HS-5 (cell line): Measurements from ENCODE around the gene CEP112.

Experiments
- DNase-seq: peaks from one replicate; pipeline ENCODE4 v3.0.0-alpha.2; 2012; ENCODE audit warnings: low read depth

Gene CEP112

DNA sequence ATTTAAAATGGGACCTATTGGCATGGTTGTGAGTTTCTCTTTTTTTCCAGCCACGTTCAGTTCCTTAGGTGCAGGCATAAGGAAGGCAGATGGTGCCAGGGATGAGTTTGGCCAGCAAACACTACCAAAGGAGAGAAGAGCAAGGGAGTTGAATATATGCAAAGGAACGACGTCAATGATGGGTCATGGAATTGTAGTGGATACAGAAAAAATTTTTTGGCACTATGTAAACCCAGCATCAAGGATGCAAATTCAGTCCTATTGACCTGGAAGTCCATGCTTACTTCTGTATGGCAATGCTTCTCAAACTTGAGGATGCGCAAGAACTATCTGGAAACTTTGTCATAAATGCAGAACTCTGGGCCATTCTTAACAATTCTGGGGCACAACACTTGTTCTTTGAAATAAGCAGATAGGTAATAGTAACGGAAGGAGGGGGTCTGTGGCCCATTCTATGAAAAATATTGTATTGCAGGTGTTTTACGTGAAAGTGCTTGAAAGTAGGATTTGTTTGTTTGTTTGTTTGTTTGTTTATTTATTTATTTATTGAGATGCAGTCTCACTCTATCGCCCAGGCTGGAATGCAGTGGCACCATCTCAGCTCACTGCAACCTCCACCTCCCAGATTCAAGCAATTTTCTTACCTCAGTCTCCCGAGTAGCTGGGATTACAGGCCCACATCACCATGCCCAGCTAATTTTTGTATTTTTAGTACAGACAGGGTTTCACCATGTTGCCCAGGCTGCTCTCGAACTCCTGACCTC lies 19.3 kb upstream of the CEP112 start:
- no peak for DNase-seq

DNA sequence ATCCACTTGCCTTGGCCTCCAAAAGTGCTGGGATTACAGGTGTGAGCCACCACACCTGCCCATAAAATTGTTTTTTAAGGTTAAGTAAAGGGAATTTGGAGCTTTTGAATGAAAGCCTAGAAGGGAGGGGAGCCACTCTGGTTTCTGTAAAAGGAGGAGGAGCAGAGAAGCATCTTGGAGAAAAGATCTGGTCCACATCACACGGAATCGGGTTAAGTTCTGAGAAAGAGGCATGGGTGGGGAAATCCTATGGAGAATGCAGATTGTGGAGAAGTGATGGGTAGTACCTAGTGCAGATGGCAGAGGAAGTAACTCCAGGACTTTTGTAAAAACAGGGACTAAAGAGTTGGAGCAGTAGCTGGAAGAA lies 18.3 kb upstream of the CEP112 start:
- no peak for DNase-seq

DNA sequence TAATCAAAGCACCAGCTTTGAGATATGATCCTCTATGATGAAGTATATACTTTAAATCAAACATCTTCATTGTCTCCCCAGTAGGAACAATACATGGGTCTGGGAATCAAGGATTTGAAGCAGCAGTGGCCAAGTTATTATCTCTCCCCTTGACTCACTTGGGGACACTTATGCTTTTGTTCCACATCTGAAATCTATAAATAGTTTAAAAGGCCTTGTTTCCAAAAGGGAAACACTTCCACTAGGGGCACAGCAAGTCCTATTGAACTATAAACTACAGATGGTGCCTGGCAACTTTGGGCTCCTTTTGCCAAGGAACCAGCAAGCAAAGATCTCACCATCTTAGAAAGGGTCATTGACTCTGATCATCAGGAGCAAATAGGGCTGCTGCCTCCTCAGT lies 16.0 kb upstream of the CEP112 start:
- DNase-seq, result no peak

DNA sequence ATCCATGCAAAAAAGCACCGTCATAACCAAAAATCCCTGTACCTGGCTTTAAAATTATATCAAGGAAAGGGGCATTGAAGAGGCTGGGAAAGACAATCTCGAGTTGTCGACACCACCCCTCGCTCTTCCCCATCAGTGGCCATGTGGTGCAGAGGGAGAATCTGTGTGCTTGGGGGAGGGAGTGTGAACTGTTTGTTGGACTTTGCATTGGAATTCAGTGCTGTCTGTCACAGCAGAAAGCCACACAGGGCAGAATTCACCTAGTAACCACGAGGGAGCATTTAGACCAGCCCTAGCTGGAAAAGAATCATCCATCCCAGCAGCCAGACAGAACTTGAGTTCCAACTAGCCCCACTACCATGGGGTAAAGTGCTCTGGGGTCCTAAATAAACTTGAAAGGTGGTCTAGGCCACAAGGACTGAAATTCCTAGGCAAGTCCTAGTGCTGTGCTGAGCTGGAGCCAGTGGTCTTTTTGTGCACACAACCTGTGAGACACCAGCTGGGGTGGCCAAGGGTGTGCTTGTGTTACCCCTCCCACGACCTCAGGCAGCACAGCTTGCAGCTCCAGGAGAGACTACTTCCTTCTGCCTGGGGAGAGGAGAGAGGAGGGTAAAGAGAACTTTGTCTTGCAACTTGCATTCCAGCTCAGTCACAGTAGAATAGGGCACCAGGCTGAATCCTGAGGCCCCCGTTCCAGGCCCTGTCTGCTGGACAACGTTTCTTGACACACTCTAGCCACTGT lies 11.5 kb upstream of the CEP112 start:
- no peak for DNase-seq

DNA sequence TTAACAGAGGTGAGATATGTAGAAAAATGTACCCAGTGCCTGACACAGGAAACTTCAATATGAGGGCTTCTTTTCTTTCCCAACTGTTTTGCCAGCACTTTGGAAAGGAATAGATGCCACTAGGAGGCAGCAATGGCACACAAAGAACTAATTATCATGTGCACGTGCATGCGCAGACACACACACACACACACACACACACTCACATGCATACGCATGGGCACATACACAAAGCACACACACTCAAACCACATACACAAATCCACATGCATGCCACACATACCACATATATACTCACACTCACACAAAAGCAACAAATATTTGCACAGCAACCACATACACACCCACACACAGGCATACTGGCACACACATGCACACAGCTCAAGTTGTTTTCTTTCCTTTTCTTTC lies 8.8 kb upstream of the CEP112 start:
- peak; percentile 41 for DNase-seq

DNA sequence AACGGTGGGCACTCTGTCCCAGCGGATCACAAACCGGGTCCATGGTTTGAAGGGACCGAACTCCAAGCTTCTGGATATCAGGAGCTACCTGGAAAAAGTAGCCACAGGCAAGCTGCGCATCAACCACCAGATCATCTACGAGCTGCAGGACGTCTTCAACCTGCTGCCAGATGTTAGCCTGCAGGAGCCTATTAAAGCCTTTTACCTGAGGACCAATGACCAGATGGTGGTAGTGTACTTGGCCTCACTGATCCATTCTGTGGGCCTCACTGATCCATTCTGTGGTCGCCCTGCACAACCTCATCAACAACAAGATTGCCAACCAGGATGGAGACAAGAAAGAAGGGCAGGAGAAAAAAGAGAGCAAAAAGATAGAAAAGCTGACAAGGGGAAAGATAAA lies 6.3 kb upstream of the CEP112 start:
- DNase-seq, result no peak

DNA sequence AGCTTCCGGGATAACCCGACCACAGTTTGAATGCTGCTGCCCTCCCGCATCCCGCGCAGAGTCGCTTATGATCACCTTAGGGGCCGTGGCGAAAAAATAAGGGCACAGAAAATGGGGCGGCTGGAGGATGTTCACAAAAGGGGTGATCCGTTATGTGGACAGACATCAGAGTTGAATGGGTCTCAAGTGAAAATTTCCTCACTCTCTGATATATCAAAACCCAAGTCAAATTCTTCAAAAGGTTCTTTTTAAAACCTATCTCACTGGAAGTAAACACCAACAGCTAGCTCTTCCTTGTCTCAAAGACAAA lies 400 bp upstream of the CEP112 start:
- DNase-seq, result no peak

DNA sequence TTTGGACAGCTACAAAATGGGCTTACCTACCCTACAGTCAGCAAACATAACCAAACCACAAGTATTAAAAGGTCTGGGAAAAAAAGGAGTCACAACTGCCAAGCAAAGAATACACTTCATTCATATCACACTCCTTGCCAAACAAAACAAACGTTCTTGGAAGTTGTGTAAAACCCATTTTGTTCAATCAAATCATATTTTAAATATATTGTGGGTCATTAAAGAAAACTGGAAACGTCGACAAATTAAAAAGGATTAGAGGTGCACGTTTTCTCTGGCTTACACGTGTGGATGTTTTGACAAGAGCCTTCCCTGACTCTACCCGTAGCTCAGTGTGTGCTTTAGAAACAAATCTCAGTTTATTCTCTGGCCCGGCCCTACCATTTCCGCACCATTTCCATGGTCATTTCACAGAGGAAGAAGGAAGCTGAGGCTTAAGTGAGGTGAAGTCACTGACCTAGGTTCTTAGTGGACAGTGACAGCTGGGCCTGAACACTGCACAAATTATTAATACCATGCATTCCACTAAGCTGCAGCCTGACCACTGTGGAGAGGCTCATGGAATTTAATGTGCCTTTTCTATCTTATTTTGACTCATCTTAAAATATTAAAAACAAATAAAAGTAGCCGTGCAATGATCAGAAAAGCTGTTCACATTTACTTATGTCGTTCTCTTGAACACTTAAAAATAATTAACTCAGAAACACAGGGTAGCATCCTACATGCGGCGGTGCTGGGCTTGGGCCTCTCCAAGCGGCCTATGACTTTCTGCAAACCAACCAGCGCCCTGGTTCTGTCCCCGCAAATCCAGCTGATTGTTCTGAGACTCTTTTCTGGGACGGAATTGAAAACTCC lies 968 bp downstream of the CEP112 start:
- DNase-seq, result peak; percentile 8

DNA sequence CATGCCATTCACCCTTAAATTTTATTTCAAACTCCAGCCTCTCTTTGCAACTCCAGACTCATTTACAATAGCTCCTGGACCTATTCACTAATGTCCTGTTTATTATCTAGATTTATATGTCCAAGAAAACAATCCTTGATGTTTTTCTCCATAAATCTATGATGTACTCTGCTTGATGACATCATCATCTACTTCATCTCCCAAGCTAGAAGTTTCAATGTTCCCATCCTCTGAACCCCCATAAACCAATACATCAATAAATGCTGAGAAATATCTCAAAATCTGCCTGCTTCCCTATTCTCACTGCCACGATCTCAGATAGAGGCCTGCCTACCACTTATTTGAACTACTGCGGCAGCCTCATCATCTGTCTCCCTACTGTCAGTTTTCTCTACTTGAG lies 4.2 kb downstream of the CEP112 start:
- no peak for DNase-seq

DNA sequence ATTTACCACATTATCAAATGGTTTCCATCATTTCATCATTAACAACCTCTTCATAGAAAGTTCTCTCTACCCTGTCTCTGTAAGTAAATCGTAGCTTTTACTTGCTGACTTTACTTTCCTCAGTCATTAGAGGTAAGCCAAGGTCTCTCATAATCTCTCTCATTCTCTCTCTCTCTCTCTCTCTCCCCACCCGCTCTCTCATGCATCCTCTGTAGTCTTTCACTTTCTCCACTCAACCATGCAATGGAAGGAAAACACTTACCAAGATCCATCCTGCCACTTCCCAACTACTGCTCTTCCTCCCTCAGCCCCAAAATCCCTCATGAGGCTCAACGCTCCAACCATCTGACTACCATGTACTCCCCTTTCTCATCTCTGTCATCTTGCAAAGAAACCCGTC lies 6.1 kb downstream of the CEP112 start:
- no peak for DNase-seq

DNA sequence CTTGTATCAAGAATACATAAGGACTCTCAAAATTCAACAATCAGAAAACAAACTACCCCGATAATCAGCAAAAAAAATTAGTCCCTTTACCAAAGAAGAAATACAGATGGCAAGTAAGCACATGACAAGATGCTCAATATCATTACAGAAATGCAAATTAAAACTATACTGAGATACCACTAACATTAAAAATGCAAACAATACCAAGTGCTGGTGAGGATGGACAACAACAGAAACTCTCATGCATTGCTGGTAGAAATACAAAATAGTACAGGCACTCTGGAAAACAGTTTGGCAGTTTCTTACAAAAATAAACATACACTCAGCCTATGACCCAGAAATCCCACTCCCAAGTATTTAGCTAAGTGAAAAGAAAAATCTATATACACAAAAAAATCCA lies 7.5 kb downstream of the CEP112 start:
- DNase-seq, result no peak

DNA sequence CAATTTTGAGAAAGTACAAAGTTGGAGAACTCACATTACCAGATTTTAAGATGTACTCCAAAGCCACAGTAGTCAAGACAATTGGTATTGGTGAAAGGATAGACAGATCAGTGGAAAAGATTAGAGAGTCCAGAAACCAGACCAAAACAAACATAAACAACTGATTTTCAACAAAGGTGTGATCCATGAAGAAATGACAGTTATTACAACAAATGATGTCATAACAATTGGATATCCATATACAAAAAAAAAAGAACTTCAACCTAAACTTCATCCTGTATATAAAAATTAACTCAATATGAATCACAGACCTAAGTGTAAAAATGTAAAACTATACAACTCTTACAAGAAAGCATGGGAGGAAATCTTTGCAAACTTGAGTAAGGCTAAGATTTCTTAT lies 8.4 kb downstream of the CEP112 start:
- no peak for DNase-seq

DNA sequence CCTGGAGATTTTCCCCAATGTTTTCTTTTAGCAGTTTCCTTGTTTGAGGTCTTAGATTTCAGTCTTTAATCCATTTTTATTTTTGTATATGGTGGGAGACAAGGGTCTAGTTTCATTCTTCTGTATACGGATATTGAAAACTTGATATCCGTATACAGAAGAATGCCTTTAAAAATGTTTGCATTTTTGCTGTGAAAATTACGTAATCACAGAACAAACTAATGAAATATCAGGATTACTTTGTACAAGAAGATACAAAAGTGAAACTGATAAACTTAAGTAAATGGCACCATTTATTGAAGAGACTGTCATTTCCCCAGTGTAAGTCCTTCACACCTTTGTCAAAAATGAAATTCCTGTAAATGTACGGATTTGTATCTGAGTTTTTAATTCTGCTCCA lies 13.3 kb downstream of the CEP112 start:
- DNase-seq, result no peak

DNA sequence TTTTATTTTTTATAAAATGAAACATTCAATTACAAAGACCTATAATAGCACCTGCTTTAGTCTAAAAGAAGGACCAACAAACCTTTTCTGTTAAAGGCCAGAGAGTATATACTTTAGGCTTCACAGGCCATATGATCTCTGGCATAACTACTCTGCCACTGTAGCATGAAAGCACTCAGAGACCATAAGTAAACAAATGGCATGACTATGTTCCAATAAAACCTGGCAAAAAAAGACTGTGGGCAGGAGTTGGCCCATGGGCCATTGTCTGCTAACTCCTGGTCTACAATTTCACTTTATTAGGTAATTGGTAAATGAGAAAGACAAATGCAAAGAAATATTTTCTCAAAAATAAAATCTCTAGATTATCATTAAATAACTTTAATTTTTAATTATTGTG lies 14.9 kb downstream of the CEP112 start:
- DNase-seq, result no peak

DNA sequence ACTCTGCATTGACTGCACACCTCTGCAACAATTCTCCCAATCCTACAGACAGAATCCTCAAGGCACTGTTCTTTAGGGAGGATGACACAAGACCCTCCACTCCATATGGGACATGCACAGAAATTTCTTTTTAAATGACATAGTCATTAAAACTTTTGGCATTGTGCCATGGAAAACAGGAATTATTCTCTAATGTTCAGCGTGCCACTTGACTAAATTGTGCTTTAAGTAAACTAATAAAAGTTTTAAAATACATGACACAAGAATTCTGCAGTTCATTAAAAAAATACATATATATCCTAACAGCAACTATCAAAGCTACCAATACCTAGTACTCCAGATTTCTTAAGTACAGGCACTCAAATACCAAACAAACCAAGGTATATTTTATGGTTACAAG lies 16.0 kb downstream of the CEP112 start:
- no peak for DNase-seq

DNA sequence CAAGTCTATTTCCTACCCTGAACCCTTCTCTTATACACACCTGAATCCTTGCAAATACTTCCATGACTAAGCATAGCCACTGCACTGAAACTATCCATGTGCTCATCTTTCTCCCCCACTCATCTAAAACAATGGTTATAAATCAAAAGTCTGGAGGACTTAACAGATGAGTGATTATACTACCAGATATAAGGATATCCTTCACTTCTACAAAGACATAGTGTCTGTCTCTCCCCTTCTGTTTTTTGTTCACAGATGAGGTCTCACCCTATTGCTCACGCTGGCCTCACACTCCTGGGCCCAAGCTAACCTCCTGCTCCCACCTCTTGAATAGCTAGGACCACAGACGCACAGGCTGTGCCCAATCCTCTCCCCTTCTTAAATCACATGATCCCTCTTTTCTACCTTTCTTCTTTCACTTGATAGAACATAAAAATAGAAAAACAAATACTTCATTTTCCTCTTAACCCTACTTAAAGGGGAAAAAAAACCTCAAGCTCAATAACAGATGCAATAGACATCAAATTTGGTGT lies 19.2 kb downstream of the CEP112 start:
- DNase-seq, result no peak

DNA sequence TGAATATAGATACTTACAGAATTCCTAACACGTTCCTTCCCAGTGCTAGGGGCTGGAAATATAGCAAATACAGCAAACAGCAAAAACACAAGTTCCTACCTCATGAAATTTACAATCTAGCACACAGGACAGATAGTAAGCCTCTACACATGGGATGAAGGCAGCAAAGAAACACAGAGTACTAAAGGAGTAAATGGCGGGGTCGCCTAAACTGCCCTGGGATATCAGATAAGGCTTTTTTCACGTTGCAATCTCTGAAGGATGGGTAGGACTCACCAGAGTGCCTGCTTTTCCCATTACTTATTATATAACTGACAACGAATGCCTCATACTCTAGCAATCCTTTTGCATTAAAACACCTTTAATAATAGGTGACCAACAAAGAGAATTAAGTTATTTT lies 19.8 kb downstream of the CEP112 start:
- no peak for DNase-seq

DNA sequence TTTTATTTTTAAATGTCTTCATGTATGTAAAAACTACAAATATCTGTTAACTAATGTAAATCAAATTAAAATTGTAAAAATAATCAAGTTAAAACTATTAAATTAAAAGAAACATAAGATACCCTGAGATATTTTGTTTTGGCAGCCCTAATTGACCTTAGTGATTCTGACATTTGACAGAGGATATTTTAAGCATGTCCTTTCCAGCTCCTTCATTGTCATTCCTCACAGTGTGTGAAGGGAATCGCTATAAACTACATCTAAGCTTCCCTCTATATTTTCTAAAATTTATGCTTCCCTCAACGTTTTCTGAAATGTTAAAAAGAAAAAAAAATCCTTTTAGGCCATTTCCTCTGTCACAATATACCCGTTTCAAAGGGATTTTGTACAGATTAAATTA lies 20.2 kb downstream of the CEP112 start:
- DNase-seq, result no peak

DNA sequence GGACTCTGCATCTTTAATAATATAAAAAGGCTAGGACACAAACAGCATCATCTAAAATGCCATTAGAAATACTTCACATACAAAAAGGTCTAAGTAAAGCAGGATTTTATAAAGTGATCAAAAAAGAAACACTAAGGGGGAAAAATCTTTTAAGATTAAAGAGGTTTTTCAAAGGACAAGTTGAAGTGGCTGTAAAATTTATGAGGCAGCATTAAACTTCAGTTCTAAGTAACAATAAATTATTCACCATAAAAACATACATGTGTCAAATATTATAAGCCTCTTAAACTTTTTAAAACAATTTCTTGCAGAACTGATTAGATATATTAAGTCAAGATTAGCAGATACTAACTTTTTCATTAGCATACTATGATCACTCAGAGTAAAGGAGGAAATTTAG lies 20.8 kb downstream of the CEP112 start:
- DNase-seq, result no peak

DNA sequence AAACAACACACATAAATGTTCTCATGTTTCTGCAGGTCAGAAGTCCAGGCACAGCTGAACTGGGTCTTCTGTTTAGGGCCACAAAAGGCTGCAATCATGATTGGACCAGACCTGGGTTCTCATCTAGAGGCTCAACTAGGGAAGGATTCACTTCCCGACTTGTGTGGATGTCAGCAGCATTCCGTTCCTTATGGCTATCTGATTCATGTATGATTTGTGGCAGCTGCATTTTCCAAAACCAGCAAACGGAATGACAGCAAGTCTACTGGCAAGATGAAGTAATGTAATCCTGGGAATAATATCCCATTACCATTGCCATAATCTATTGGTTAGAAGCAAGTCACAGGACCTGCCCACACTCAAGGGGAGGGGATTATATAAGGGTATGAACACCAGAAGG lies 22.1 kb downstream of the CEP112 start:
- DNase-seq, result no peak

DNA sequence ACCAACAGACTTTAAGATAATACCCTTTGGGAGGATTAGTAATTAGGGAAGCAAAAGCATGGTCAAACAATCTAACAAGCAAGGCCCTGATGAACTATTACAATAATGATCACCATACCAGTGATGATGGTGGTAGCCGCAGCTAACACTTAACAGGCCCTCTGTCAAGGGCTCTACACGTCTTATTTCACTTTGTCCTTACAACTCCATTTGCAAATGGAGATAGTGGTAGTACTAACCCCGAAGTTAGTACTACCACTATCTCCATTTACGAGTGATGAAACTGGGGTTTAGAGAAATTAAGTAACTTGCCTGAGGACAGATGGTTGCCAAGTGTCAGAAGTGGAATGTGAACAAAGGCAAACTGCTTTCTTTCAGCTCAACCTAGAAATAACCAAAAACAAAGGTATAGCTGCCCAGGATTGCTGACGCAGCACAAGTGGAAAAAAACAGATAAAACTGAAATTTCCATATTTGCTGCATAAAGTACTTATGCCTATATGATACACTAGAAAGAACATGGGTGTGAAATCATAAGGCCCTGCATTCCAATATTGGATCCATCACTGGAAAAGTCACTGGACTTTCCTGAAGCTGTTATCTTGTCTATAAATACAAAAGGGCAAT lies 24.6 kb downstream of the CEP112 start:
- DNase-seq, result no peak

DNA sequence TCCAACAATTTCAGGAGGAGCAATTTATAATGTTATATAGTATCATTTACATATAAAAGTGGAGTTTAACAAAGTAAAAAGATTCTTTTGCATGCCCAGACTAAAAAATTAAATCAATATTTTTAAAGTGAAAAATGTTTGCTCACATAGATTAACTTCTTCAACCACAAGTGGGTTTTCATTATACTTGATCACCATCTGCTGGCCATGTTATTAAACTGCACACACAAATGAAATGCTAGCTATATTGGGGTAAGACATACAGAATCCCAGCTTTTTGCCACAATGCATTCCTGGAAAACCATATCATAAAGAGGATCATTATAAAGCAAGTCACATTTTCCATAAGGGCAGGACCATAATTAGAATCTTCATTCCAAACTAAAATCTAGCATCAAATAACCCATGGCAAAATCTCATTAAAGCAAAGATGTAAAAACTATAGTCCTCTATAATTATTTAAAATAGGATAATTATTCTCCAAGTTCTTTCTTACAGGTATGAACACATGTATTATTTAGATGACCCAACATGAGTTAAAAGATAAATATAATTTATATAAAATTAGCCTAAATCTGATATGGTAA lies 26.3 kb downstream of the CEP112 start:
- peak; percentile 33 for DNase-seq
